GM19397 (cell line): ENCODE measurements around the gene ACSF3.

Experiments used
- ATAC-seq: cut with Tn5 transposase; IDR thresholded peaks from one replicate; pipeline ENCODE4 v1.9.1; 2021; ENCODE audit warnings: mild to moderate bottlenecking, moderate library complexity; ENCODE audit not compliant: unreplicated experiment

Gene ACSF3

DNA sequence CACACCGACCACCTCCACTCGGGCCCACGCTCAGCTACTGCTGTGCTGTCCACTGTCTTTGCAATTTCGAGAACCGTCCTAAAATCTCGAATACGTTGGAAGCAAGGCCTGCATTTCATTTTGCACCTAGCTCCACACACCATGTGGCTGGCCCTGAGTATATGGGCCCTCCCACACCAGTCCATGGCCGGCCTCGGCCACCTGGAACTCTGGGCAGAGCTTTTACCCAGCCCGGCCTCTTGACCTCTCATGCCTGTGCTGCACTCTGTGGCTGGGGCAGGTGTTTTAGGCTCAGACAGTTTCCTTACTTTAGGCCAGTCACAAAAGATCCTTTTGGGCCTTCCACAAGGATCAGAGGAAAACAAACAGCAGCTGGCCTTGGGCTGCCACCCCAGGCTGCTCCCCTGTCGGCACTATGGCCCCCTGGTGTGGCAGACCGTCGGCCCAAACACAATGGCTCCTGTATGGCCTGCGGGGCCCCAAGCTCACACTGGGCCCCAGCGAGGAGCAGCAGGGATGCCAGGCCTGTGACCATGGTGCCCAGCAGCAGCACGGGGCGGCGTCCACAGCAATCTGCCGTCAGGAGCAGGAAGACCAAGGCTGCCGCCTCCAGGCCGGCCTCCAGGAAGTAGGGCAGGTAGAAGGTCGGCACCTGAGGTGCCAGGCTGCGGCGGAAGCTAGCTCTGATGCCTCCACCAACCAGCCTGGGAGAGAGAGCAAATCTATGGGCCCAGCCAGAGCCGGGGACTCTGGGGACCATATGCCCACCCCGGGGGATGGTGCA lies 104.2 kb downstream of the ACSF3 start:
- no peak for ATAC-seq

DNA sequence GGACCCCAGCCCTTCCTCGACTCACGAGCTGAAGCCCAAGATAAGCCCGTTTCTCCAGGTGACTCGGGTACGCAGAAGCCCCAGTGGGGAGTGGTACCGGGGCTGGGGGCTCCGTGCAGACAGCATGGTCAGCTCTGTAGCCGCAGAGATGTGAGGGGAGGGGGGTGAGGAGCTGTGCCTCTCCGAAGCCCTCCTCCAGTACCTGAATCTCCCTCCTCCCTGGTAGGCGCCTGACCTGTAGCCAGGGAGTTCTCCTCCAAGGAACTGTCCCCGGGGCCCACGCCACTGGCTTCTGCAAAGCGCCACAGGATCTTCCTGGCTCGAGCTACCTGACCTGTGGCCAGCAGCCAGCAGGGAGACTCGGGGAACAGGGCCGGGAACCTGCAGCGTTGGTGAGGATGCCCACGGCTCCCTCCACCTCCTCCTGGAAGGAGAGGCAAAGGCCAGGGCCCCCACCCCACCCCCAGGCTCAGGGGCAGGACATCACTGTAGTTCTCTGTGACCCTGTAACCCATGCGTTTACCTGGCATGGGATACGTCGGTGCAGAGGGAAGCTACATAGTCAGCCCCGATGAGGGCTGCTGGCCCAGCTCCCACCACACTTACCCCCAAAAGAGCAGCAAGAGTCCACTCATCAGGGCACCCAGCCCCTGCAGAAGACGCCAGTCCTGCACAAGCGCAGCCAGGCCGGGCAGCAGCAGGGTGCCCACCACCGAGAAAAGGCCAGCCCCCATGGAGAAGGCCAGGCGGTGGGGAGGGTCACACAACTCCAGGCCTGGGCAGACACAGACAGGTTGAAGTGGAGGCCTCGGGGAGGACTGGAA lies 105.0 kb downstream of the ACSF3 start:
- ATAC-seq: no peak

- no peak for ATAC-seq
Observed at GRCh38 chr16:89199241-89200123, 105.8 kb downstream of the ACSF3 start.

DNA sequence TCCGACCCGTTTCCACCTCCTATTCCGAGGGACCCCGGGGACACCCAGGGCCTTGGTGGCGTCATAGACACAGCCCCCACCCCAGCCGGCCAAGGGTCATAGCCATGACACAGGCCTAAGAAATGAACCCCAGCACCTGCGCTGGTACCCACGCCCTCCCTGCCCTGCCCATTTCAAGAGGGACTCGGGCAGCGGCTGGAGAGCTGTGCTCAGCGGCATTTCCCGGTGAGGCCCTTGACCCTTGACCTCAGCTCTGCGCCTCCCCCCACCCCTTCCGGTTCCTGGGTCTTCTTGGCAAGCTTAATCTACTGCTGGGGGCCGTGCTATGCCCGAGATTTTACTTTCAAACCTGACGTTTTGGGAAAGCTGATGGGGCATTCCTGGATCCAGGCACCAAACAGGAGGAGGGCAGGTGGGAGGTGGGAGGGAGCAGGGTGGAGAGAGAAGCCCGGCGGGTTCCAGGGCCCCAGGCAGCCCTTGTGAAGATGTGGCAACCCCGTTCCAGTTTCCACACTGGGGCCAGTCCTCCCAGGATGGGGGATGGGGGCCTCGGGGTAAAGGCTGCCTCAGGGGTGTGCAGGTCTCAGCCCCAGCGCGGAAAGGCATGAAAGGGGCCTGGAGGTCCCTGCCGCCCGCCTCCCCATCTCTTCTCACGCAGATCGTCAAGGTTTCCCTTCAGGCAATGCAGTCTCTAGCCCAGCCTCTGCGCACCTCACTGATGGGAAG lies 106.6 kb downstream of the ACSF3 start, which contains the start of gene SLC22A31:
Gene SLC22A31 (minus strand): TSS at position 414 of the 726 bp plus-strand sequence. CDS start 36 bp downstream, at position 378.
- ATAC-seq: no peak

- no peak for ATAC-seq
Observed at GRCh38 chr16:89200850-89201411, 107.3 kb downstream of the ACSF3 start.

- ATAC-seq: no peak
Observed at GRCh38 chr16:89201439-89202377, 108.1 kb downstream of the ACSF3 start.

DNA sequence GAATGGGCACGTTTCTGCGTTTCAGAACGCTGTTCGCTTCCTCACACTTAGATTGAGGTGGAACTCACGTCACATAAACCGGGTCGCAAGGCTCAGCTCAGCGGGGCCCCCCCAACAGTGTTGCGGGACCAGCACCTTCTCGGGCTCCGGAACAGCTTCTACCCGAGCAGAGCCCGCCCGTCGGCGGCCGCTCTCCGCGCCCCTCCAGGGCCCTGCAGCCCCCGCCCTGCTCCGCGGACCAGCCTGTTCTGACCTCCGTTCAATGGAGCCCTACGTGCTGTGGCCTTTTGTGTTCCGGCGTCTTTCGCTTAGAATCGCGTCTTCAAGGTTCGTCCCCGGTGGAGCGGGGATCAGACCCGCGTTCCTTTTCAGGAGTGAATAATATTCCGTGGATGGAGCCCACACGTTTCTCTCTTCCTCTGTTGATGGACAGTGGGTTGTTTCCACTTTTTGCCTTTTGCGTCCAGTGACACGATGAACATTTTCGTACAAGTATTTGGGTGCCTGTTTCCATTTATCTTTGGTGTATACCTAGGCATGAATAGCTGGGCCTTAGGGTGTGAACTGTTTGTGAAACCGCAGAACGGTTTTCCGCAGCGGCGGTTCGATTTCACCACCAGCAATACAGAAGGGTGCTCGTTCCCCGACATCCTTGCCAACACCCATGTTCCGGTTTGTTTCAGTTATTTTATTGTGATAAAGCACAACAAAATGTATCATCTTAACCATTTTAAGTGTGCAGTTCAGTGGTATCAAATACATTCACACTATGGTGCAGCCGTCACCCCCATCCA lies 109.0 kb downstream of the ACSF3 start:
- ATAC-seq: no peak
